HAP-1 (cell line): ENCODE data around the gene OSBPL2.

Experiments used
- DNase-seq, 2 experiments: peaks; one replicate each; pipeline ENCODE4 v3.0.0-alpha.2; 2016 to 2020; ENCODE audit warnings: low spot score in 2 of 2
- H3K27me3 ChIP-seq: fragments of 250-450 bp; sonication (Bioruptor Pico); 2 replicates; pipeline ENCODE4 v1.5.1; 2020; ENCODE audit warnings: low read depth, mild to moderate bottlenecking, moderate library complexity
- H3K36me3 ChIP-seq: fragments of 250-450 bp; sonication (Bioruptor Pico); replicated peaks from 2 replicates; pipeline ENCODE4 v1.5.1; 2020; ENCODE audit warnings: mild to moderate bottlenecking
- H3K4me1 ChIP-seq: fragments of 250-450 bp; sonication (Bioruptor Pico); 2 replicates; pipeline ENCODE4 v1.5.1; 2020; ENCODE audit warnings: mild to moderate bottlenecking
- H3K4me3 ChIP-seq: fragments of 250-450 bp; sonication (Bioruptor Pico); 2 replicates; pipeline ENCODE4 v1.5.1; 2020; ENCODE audit warnings: mild to moderate bottlenecking, moderate library complexity
- H3K9me3 ChIP-seq: fragments of 250-450 bp; sonication (Bioruptor Pico); 2 replicates; pipeline ENCODE4 v1.5.1; 2020; ENCODE audit warnings: mild to moderate bottlenecking, moderate library complexity
- in situ Hi-C: fragments of 300-500 bp; cut with MboI; formaldehyde crosslinking; loops from 3 replicates; pipeline ENCODE4 v1.14.3; 2020; ENCODE audit warnings: low sequenced_read_pairs, inconsistent platforms, mixed read lengths

The OSBPL2 gene

GRCh38 chr20:62287759-62288534 lies 49.6 kb downstream of the OSBPL2 start:
- DNase-seq, result no peak
- in situ Hi-C loops, result no loop called here
- H3K4me3 ChIP-seq, result no peak overlapping the region
- no peaks in the 10 kb centered on the region for H3K4me1 ChIP-seq
- H3K27me3 ChIP-seq, result no peaks in the 10 kb centered on the region
- no peaks in the 10 kb centered on the region for H3K9me3 ChIP-seq
- peaks cover 13% of the 10 kb centered on the region for H3K36me3 ChIP-seq

- peaks cover 13% of the 10 kb centered on the region for H3K36me3 ChIP-seq
- H3K4me1 ChIP-seq, result no peaks in the 10 kb centered on the region
- H3K4me3 ChIP-seq, result no peak overlapping the region
- H3K9me3 ChIP-seq, result no peaks in the 10 kb centered on the region
- in situ Hi-C loops, result no loop called here
- DNase-seq, result no peak
- no peaks in the 10 kb centered on the region for H3K27me3 ChIP-seq
Measured at GRCh38 chr20:62288535-62289105, 50.3 kb downstream of the OSBPL2 start.

DNA sequence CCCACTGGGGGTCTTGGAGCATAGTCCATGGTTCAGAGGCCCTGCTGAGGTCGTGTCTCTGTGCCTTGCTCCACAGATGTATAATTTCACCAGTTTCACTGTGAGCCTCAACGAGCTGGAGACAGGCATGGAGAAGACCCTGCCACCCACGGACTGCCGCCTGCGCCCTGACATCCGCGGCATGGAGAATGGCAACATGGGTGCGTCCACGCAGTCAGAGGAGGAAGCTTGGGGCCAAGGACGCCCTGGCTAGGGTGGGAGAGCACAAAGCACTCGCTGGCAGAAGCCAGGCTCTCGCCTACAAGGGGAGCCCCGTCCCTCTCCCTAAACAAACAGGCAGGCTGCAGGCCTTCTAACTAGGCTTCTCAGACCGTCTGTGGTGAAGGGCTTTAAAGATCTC lies 50.8 kb downstream of the OSBPL2 start:
- no peaks in the 10 kb centered on the region for H3K27me3 ChIP-seq
- H3K9me3 ChIP-seq, result no peaks in the 10 kb centered on the region
- no peak for DNase-seq
- peaks cover 13% of the 10 kb centered on the region for H3K36me3 ChIP-seq
- in situ Hi-C loops, result no loop called here
- H3K4me3 ChIP-seq, result no peak overlapping the region
- no peaks in the 10 kb centered on the region for H3K4me1 ChIP-seq

DNA sequence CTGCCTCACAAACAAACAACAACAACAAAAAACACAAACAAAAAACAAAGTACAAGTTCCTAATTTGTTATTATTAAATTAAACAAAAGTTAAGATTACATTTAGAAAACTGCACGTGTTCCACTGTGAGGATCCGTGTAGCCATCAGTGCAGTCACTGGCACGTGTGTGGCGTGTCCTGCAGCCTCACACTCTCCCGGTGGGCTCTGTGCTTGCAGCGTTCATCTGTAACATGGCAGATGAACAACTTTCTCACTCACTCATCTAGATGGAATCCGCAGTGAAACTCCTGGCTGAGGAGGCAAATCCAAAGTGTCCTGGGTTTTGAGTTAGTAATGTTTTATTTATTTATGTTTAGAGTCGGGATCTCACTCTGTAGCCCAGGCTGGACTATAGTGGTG lies 51.6 kb downstream of the OSBPL2 start:
- Histone ChIP-seq H3K9me3 (no peaks in the 10 kb centered on the region), H3K27me3 (no peaks in the 10 kb centered on the region), H3K4me1 (no peaks in the 10 kb centered on the region), H3K36me3 (peaks cover 10% of the 10 kb centered on the region), H3K4me3 (no peak overlapping the region)
- no peak for DNase-seq
- in situ Hi-C loops, result no loop called here

GRCh38 chr20:62291251-62292066 lies 53.1 kb downstream of the OSBPL2 start:
- peaks cover 15% of the 10 kb centered on the region for H3K36me3 ChIP-seq

DNA sequence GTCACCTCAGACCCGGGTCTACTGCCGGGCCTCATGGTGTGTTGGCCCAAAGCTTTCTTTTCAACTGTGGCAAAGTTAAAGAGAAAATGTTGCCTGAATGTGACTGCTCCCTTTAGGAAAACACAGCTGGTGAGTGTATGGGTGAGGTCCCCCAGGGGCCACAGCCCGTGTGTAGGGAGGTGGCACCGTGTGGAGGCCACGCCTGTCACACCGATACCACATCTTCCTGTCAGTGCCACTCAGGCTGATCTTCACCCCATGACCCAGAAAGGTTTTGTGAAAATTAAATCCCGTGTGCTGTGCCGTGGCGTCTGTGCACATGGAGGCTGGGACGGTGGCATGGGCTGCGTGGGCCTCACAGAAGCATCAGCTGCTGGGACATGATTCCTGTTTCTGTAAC lies 53.8 kb downstream of the OSBPL2 start:
- Histone ChIP-seq H3K9me3 (no peaks in the 10 kb centered on the region), H3K27me3 (no peaks in the 10 kb centered on the region), H3K4me3 (no peak overlapping the region), H3K36me3 (peaks cover 15% of the 10 kb centered on the region), H3K4me1 (no peaks in the 10 kb centered on the region)
- in situ Hi-C loops, result no loop called here
- DNase-seq, result no peak

More at GRCh38 chr20:62291251-62292066, 53.1 kb downstream of the OSBPL2 start:
- H3K4me1 ChIP-seq, result no peaks in the 10 kb centered on the region
- DNase-seq, result no peak
- H3K9me3 ChIP-seq, result no peaks in the 10 kb centered on the region
- no peak overlapping the region for H3K4me3 ChIP-seq
- no peaks in the 10 kb centered on the region for H3K27me3 ChIP-seq
- in situ Hi-C loops, result no loop called here

GRCh38 chr20:62293111-62293784 lies 54.9 kb downstream of the OSBPL2 start:
- Histone ChIP-seq H3K27me3 (no peaks in the 10 kb centered on the region), H3K4me3 (no peak overlapping the region), H3K36me3 (peaks cover 15% of the 10 kb centered on the region), H3K4me1 (no peaks in the 10 kb centered on the region), H3K9me3 (no peaks in the 10 kb centered on the region)
- in situ Hi-C loops, result no loop called here
- DNase-seq, result no peak

GRCh38 chr20:62293946-62294345 lies 55.6 kb downstream of the OSBPL2 start:
- Histone ChIP-seq H3K27me3 (no peaks in the 10 kb centered on the region), H3K4me3 (no peak overlapping the region), H3K9me3 (no peaks in the 10 kb centered on the region), H3K36me3 (peaks cover 15% of the 10 kb centered on the region), H3K4me1 (no peaks in the 10 kb centered on the region)
- in situ Hi-C loops, result no loop called here
- no peak for DNase-seq

GRCh38 chr20:62294516-62294915 lies 56.2 kb downstream of the OSBPL2 start:
- Histone ChIP-seq H3K4me1 (no peaks in the 10 kb centered on the region), H3K9me3 (no peaks in the 10 kb centered on the region), H3K27me3 (no peaks in the 10 kb centered on the region), H3K36me3 (peaks cover 15% of the 10 kb centered on the region), H3K4me3 (no peak overlapping the region)
- DNase-seq, result no peak
- in situ Hi-C loops, result no loop called here

DNA sequence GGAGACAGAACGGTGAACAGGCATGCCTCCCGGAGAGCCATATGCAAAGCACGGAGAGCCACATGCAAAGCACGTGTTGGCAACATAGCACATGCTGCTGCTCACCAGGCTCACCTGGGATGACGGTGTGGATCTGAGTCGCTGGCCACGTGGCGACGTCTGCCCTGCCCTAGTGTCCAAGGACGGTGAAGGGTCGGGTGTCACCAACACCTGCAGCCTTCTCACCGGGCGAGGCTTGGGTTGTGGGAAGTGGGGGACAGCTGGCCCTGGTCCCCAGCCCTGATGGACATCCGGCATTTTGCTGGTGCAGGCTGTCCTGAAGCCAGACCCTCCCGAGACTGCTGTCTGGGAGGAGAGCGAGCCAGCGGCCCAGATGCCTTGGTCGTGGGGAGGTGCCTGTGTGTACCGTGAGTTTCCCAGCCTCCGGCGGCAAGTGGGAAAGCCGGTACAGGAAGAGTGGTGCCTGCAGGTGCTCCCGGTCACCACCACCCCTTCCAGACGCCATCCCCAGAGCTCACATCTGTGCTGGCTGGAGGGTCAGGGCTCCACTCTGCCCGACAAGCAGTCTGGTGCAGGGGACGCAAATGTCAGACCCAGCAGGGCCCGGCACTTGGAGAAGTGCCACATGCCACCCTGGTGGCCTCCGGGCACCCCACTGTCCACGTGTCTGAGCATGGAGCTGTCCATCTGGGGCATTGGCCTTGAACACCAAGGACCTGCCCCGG lies 58.6 kb downstream of the OSBPL2 start:
- Histone ChIP-seq H3K9me3 (no peaks in the 10 kb centered on the region), H3K4me1 (no peaks in the 10 kb centered on the region), H3K36me3 (peaks cover 14% of the 10 kb centered on the region), H3K4me3 (no peak overlapping the region), H3K27me3 (no peaks in the 10 kb centered on the region)
- DNase-seq, result no peak
- in situ Hi-C loops, result no loop called here

GRCh38 chr20:62297449-62298227 lies 59.3 kb downstream of the OSBPL2 start:
- Histone ChIP-seq H3K4me3 (no peak overlapping the region), H3K27me3 (no peaks in the 10 kb centered on the region), H3K4me1 (no peaks in the 10 kb centered on the region), H3K9me3 (no peaks in the 10 kb centered on the region), H3K36me3 (peaks cover 7% of the 10 kb centered on the region)
- no peak for DNase-seq
- in situ Hi-C loops, result no loop called here

DNA sequence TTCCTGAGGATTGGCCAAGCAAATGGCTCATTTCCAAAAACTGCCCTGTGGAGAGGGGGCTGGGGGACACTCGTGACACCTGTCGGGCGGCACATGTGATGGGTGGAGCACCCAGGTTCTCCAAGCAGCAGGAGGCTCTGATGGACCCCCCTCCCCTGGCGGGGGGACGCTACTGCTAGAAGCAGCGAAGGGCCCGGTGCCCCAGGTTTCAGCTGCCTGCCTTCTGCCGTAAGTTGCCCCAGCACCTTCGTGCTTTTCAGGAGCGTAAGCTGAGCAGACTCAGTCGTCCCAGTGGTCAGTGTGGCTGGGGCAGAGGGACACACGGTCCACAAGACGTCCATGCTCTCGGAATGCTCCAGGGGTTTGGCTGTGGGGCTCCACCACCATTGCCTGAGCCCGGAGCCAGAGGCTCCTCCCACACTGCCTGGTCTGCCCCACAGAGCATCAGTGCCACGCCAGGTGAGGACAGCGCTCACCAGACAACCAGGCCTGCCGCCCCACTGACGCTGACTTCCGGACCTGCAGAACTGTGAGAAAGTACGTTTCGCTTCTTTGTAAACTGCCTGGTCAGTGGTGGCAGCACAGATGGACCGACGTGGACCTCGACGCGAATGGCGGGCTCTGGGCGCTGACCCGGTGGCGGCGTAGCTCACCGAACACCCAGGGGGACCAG lies 60.4 kb downstream of the OSBPL2 start:
- in situ Hi-C loops, result no loop called here
- no peaks in the 10 kb centered on the region for H3K9me3 ChIP-seq
- H3K4me1 ChIP-seq, result no peaks in the 10 kb centered on the region
- no peak overlapping the region for H3K4me3 ChIP-seq
- peaks cover 13% of the 10 kb centered on the region for H3K36me3 ChIP-seq
- no peak for DNase-seq
- H3K27me3 ChIP-seq, result no peaks in the 10 kb centered on the region
